ENCODE data around the gene RNF44.
"Not testable (repeated sequence)": the region's sequence is repeated elsewhere in the genome, so short reads cannot be mapped to it uniquely, and the experiment has no call there.

RNF44 gene

GRCh38 chr5:176550937-176551336, 13.7 kb upstream of the RNF44 start:
- not testable (repeated sequence) for DNase-seq

- DNase-seq, result peak in 1 of 2 experiments; percentile 17
Observed at GRCh38 chr5:176550275-176550831, 13.2 kb upstream of the RNF44 start.

- no peak for DNase-seq
Observed at GRCh38 chr5:176549871-176550270, 12.7 kb upstream of the RNF44 start.

- no peak for DNase-seq
Observed at GRCh38 chr5:176548967-176549444, 11.8 kb upstream of the RNF44 start, which contains the start of gene CDHR2. TSS of gene CDHR2 (plus strand) at chr5:176549342. CDS start at chr5:176565353, 16,011 bp downstream.

- DNase-seq, result peak; percentile 4 to 11
Observed at GRCh38 chr5:176547802-176548201, 10.6 kb upstream of the RNF44 start.

- DNase-seq, result no peak
Observed at GRCh38 chr5:176545737-176546509, 8.7 kb upstream of the RNF44 start.

- DNase-seq, result no peak
Observed at GRCh38 chr5:176545388-176545736, 8.2 kb upstream of the RNF44 start.

GRCh38 chr5:176543428-176544182, 6.4 kb upstream of the RNF44 start:
- DNase-seq, result peak; percentile 57 to 62

- peak; percentile 19 to 31 for DNase-seq
Observed at GRCh38 chr5:176542596-176543427, 5.6 kb upstream of the RNF44 start.

- no peak for DNase-seq
Observed at GRCh38 chr5:176542135-176542595, 5.0 kb upstream of the RNF44 start.

- peak; percentile 64 to 68 for DNase-seq
Observed at GRCh38 chr5:176541338-176542134, 4.3 kb upstream of the RNF44 start.

- no peak for DNase-seq
Observed at GRCh38 chr5:176540956-176541337, 3.7 kb upstream of the RNF44 start.

- no peak for DNase-seq
Observed at GRCh38 chr5:176540476-176540899, 3.3 kb upstream of the RNF44 start.

GRCh38 chr5:176538989-176539384, 1.8 kb upstream of the RNF44 start:
- no peak for DNase-seq

GRCh38 chr5:176538230-176538988, 1.2 kb upstream of the RNF44 start:
- DNase-seq, result no peak

- DNase-seq, result peak; percentile 98 to 99
Observed at GRCh38 chr5:176537554-176538229, 490 bp upstream of the RNF44 start.

GRCh38 chr5:176536132-176536901, 885 bp downstream of the RNF44 start:
- peak; percentile 65 to 66 for DNase-seq

GRCh38 chr5:176535664-176536131, 1.5 kb downstream of the RNF44 start:
- no peak for DNase-seq

- DNase-seq, result peak; percentile 65 to 75
Observed at GRCh38 chr5:176535101-176535663, 2.0 kb downstream of the RNF44 start.
